Kidney (tissue), 14 donors: ENCODE measurements around the gene UNC13D. TPM values are rescaled to one million over a fixed set of nuclear protein-coding genes. Genes with fewer than 3 reads are reported as not detected.

Source experiments
- DNase-seq, 5 donors: peaks; one replicate each; pipeline ENCODE4 v3.0.0-alpha.2; 2013 to 2020
- FAIRE-seq: peaks from 2 replicates; lab custom pipeline; 2012; peaks lifted over from hg19 to GRCh38; lab: Jason Lieb, UNC
- H3K27ac ChIP-seq, 2 donors: one replicate each; pipeline ENCODE4 v1.7.0; 2013; ENCODE audit warnings: low read depth in 2 of 2, low read length in 2 of 2, inconsistent platforms in 1 of 2
- H3K27me3 ChIP-seq: one replicate; pipeline ENCODE4 v1.7.1; 2013; ENCODE audit warnings: low read length, inconsistent platforms; ENCODE audit not compliant: control insufficient read depth, insufficient read depth
- H3K36me3 ChIP-seq, 3 donors: one replicate each; pipeline versions ENCODE4 v1.7.0 to v1.7.1; 2013; ENCODE audit warnings: low read length in 3 of 3, control low read depth in 1 of 3, inconsistent platforms in 1 of 3; ENCODE audit not compliant: insufficient read depth in 3 of 3, control insufficient read depth in 2 of 3
- H3K4me1 ChIP-seq, 3 donors: one replicate each; pipeline versions ENCODE4 v1.7.0 to v1.7.1; 2013; ENCODE audit warnings: low read length in 3 of 3, inconsistent platforms in 1 of 3, low read depth in 1 of 3; ENCODE audit not compliant: control insufficient read depth in 2 of 3, insufficient read depth in 2 of 3
- H3K4me3 ChIP-seq, 3 donors: one replicate each; pipeline versions ENCODE4 v1.7.0 to v1.8.1; 2013; ENCODE audit warnings: low read length in 3 of 3, control low read depth in 1 of 3, inconsistent platforms in 1 of 3
- H3K9ac ChIP-seq, 3 donors: one replicate each; pipeline versions ENCODE4 v1.7.0 to v1.7.1; 2013; ENCODE audit warnings: low read length in 3 of 3, control low read depth in 1 of 3, inconsistent platforms in 1 of 3
- H3K9me3 ChIP-seq, 3 donors: one replicate each; pipeline versions ENCODE4 v1.7.0 to v1.7.1; 2013; ENCODE audit warnings: low read length in 3 of 3, control low read depth in 1 of 3, inconsistent platforms in 1 of 3; ENCODE audit not compliant: control insufficient read depth in 2 of 3, insufficient read depth in 1 of 3
- CTCF ChIP-seq: IDR thresholded peaks from 3 replicates; pipeline ENCODE4 v1.5.1; 2012; ENCODE audit warnings: mild to moderate bottlenecking, moderate library complexity, borderline replicate concordance; ENCODE audit not compliant: insufficient read depth; ENCODE audit errors: extremely low read depth
- intact Hi-C: fragments of 100-400 bp; cut with DNase I; formaldehyde crosslinking; loops from one replicate; pipeline ENCODE4 v1.11.1; 2022
- polyA plus RNA-seq: library from polyadenylated mRNA; stranded (reverse); fragments of 350-450 nt; fragmentation: Illumina TruSeq; extraction: RNeasy Lipid Tissue Mini Kit (QIAGEN cat#74804); gene quantifications from one replicate; pipeline ENCODE4 v1.2.3, GENCODE V29; 2014; ENCODE audit warnings: low read depth, low replicate concordance; ENCODE audit not compliant: insufficient read depth
- total RNA-seq: library from RNA; stranded (reverse); fragmentation: NEBNext Ultra II Directional; extraction: Animal tissue kit (Norgen Biotek cat#: 25700); gene quantifications from one replicate; pipeline ENCODE4 v1.2.1, GENCODE V29; 2021
- donor health status: control.
- donor health status: control.
- donor health status: control.
- donor health status: control.
- donor health status: control.
- donor health status: DM: yes; HTN: yes; CAD: no.
- donor health status: Normal renal cell carcinoma (clear cell type).

Gene UNC13D
- total and polyA plus RNA-seq, 2 donors from 2014 or later = 3.8 to 26.1 TPM

GRCh38 chr17:75844530-75845057 lies 390 bp upstream of the UNC13D start:
- H3K36me3 ChIP-seq = peaks cover 3 to 35% (median 26%) of the 10 kb centered on the region in 3 donors
- peak overlapping the region in 2 of 3 donors; percentile 24 to 69 for H3K9ac ChIP-seq
- TF ChIP-seq CTCF = no peak
- no peak overlapping the region for H3K4me3 ChIP-seq
- H3K9me3 ChIP-seq = no peaks in the 10 kb centered on the region
- DNase-seq = peak in 2 of 5 donors; percentile 77 to 95
- no peak for FAIRE-seq
- peaks cover 0 to 35% (median 16%) of the 10 kb centered on the region in 3 donors for H3K4me1 ChIP-seq
- intact Hi-C loops = no loop called here
- H3K27ac ChIP-seq = peak overlapping the region; percentile 82 to 86
- no peaks in the 10 kb centered on the region for H3K27me3 ChIP-seq

- H3K27ac ChIP-seq = no peak overlapping the region
- FAIRE-seq = no peak
- no peaks in the 10 kb centered on the region for H3K9me3 ChIP-seq
- no peak overlapping the region for H3K4me3 ChIP-seq
- no peaks in the 10 kb centered on the region for H3K27me3 ChIP-seq
- no peak for TF ChIP-seq CTCF
- H3K9ac ChIP-seq = no peak overlapping the region
- DNase-seq = no peak
- H3K4me1 ChIP-seq = peaks cover 0 to 23% (median 9%) of the 10 kb centered on the region in 3 donors
- peaks cover under 1 to 21% (median 15%) of the 10 kb centered on the region in 3 donors for H3K36me3 ChIP-seq
- intact Hi-C loops = no loop called here
These were observed 1.1 kb downstream of the UNC13D start for GRCh38 chr17:75842963-75843576.

- Histone ChIP-seq H3K4me3 (no peak overlapping the region), H3K4me1 (peaks cover 0 to 20% (median 9%) of the 10 kb centered on the region in 3 donors), H3K9me3 (no peaks in the 10 kb centered on the region), H3K27me3 (no peaks in the 10 kb centered on the region), H3K27ac (no peak overlapping the region), H3K9ac (no peak overlapping the region), H3K36me3 (peaks cover 0 to 14% (median 9%) of the 10 kb centered on the region in 3 donors)
- TF ChIP-seq CTCF = no peak
- no peak for FAIRE-seq
- DNase-seq = no peak
- intact Hi-C loops = no loop called here
These were observed 1.8 kb downstream of the UNC13D start for GRCh38 chr17:75842411-75842810.
